ENCODE measurements around the gene VPS54.

GRCh38 chr2:63853527-63854310, 165.5 kb downstream of the VPS54 start:
- TF ChIP-seq GABPA (IDR thresholded peaks at IDR 0.05 in 1 of 2, conservative IDR thresholded peaks at IDR 0.05 in 1 of 2), result no peak
- TF ChIP-seq, protein P1, sequence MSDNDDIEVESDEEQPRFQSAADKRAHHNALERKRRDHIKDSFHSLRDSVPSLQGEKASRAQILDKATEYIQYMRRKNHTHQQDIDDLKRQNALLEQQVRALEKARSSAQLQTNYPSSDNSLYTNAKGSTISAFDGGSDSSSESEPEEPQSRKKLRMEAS (IDR thresholded peaks at IDR 0.05), result no peak
- TF ChIP-seq CTCF (IDR thresholded peaks at IDR 0.05; ENCODE audit: low read depth, low read length, missing input control), result no peak
- TF ChIP-seq, protein P2, sequence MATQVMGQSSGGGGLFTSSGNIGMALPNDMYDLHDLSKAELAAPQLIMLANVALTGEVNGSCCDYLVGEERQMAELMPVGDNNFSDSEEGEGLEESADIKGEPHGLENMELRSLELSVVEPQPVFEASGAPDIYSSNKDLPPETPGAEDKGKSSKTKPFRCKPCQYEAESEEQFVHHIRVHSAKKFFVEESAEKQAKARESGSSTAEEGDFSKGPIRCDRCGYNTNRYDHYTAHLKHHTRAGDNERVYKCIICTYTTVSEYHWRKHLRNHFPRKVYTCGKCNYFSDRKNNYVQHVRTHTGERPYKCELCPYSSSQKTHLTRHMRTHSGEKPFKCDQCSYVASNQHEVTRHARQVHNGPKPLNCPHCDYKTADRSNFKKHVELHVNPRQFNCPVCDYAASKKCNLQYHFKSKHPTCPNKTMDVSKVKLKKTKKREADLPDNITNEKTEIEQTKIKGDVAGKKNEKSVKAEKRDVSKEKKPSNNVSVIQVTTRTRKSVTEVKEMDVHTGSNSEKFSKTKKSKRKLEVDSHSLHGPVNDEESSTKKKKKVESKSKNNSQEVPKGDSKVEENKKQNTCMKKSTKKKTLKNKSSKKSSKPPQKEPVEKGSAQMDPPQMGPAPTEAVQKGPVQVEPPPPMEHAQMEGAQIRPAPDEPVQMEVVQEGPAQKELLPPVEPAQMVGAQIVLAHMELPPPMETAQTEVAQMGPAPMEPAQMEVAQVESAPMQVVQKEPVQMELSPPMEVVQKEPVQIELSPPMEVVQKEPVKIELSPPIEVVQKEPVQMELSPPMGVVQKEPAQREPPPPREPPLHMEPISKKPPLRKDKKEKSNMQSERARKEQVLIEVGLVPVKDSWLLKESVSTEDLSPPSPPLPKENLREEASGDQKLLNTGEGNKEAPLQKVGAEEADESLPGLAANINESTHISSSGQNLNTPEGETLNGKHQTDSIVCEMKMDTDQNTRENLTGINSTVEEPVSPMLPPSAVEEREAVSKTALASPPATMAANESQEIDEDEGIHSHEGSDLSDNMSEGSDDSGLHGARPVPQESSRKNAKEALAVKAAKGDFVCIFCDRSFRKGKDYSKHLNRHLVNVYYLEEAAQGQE (IDR thresholded peaks at IDR 0.05), result no peak
- no peak for TF ChIP-seq NR2F2 (IDR thresholded peaks at IDR 0.05)
- no peak for TF ChIP-seq RXRA (IDR thresholded peaks at IDR 0.05)

Data from liver (tissue), 3 donors.